ENCODE data around the gene UBA1.

GRCh38 chrX:47202877-47203276 lies 9.2 kb downstream of the UBA1 start:
- TF ChIP-seq CTCF (IDR thresholded peaks at IDR 0.05) (no peak), POLR2A (IDR thresholded peaks at IDR 0.05) (no peak)
